ENCODE data around the gene TDG. TPM values are rescaled to one million over a fixed set of nuclear protein-coding genes. Genes with fewer than 3 reads are reported as not detected.

TDG gene
- 25.8 and 32.2 TPM in 2 replicates for total RNA-seq

GRCh38 chr12:103965590-103966504, at the start of gene TDG:
TSS of gene TDG (plus strand) at chr12:103965872. CDS start at chr12:103966038, 166 bp downstream.

DNA sequence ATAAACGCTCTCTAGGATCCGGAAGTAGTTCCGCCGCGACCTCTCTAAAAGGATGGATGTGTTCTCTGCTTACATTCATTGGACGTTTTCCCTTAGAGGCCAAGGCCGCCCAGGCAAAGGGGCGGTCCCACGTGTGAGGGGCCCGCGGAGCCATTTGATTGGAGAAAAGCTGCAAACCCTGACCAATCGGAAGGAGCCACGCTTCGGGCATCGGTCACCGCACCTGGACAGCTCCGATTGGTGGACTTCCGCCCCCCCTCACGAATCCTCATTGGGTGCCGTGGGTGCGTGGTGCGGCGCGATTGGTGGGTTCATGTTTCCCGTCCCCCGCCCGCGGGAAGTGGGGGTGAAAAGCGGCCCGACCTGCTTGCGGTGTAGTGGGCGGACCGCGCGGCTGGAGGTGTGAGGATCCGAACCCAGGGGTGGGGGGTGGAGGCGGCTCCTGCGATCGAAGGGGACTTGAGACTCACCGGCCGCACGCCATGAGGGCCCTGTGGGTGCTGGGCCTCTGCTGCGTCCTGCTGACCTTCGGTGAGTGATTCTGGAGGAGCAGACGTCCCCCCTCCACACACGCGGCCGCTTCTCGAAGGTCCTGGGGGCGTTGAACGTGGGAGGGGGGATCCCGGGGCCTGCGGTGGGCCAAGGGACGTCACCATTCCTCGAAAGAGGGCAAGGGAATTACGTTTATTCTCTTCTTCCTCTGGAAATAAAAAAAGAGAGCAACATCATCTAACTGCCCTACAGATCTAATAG, 35.5 kb upstream of the TDG start, which contains the start of gene HSP90B1:
Gene HSP90B1 (plus strand): TSS at position 377 of the 753 bp plus-strand sequence. CDS start 106 bp downstream, at position 483.

Other genes with a start within 250 kb of the TDG start
- gene NT5DC3, start 124.6 kb upstream of the TDG start, total RNA-seq, result 8.0 and 9.5 TPM in 2 replicates
- gene HSP90B1, start 35.5 kb upstream of the TDG start, total RNA-seq, result 449 and 528 TPM in 2 replicates
- gene GLT8D2, start 84.3 kb downstream of the TDG start, total RNA-seq, result 1.5 and 1.6 TPM in 2 replicates
- gene HCFC2, start 98.7 kb downstream of the TDG start, total RNA-seq, result 4.0 and 6.4 TPM in 2 replicates
- 7.0 and 9.9 TPM in 2 replicates for gene NFYB, start 172.3 kb downstream of the TDG start, total RNA-seq
- 32.6 and 36.7 TPM in 2 replicates for gene TXNRD1, start 249.9 kb downstream of the TDG start, total RNA-seq